Endothelial cell of umbilical vein (primary cell): ENCODE measurements around the gene ELL2. TPM values are rescaled to one million over a fixed set of nuclear protein-coding genes. Genes with fewer than 3 reads are reported as not detected.

Source experiments
- BruUV-seq: library from RNA; stranded (reverse); fragments of 400-500 nt; replicated peaks from 2 replicates; lab custom pipeline; 2021; lab: Mats Ljungman, UMichigan
- CTCF ChIA-PET: fragments of 300-600, 350-600 bp; sonication (Branson Sonifier 250); formaldehyde crosslinking; loops from one replicate; lab custom pipeline; 2021; ENCODE audit warnings: antibody characterized with exemption, inconsistent platforms; lab: Charles Lee
- POLR2A ChIA-PET: fragments of 300-600, 350-600 bp; sonication (Branson Sonifier 250); formaldehyde crosslinking; loops from one replicate; lab custom pipeline; 2021; ENCODE audit warnings: antibody characterized with exemption, inconsistent platforms; lab: Charles Lee
- DNase-seq: peaks from one replicate; pipeline ENCODE4 v3.0.0-alpha.2; 2011; ENCODE audit warnings: low read depth, low spot score
- FAIRE-seq: peaks from 2 replicates; lab custom pipeline; 2011; peaks lifted over from hg19 to GRCh38; lab: Jason Lieb, UNC
- H2AFZ ChIP-seq: 2 replicates; pipeline ENCODE4 v1.6.0; 2012; ENCODE audit warnings: low read depth, low read length, control low read depth, inconsistent platforms
- H3K27ac ChIP-seq: 2 replicates; pipeline ENCODE4 v1.5.1; 2011; ENCODE audit warnings: low read depth, mild to moderate bottlenecking, control low read depth, low read length, moderate library complexity; ENCODE audit not compliant: insufficient read depth
- H3K27me3 ChIP-seq, 2 experiments: 2 replicates each; pipeline versions ENCODE4 v1.6.0 to v1.6.1; 2011; ENCODE audit warnings: low read length in 2 of 2, mixed read lengths in 1 of 2; ENCODE audit not compliant: control insufficient read depth in 2 of 2, insufficient read depth in 2 of 2
- H3K36me3 ChIP-seq, 2 experiments: 2 replicates in 1 of 2; 3 replicates in 1 of 2; pipeline ENCODE4 v1.5.1; 2011; ENCODE audit warnings: low read length in 2 of 2, mild to moderate bottlenecking in 1 of 2, moderate library complexity in 1 of 2; ENCODE audit not compliant: control insufficient read depth in 2 of 2, insufficient read depth in 2 of 2; ENCODE audit errors: extremely low read depth in 1 of 2
- H3K4me1 ChIP-seq: 3 replicates; pipeline ENCODE4 v1.5.1; 2011; ENCODE audit warnings: mild to moderate bottlenecking, low read length; ENCODE audit not compliant: control insufficient read depth, insufficient read depth; ENCODE audit errors: extremely low read depth
- H3K4me2 ChIP-seq: 2 replicates; pipeline ENCODE4 v1.6.1; 2011; ENCODE audit warnings: low read length, control low read depth, mixed read lengths; ENCODE audit not compliant: insufficient read depth
- H3K4me3 ChIP-seq, 3 experiments: fragments of 200-600 bp in 1 of 3; sonication (generic), shearing (Covaris generic) in 1 of 3; replicated peaks in 1 of 3; 2 replicates each; pipeline ENCODE4 v1.5.1; 2011 to 2016; ENCODE audit warnings: control low read depth in 3 of 3, low read length in 3 of 3, mild to moderate bottlenecking in 2 of 3, inconsistent platforms in 1 of 3, low read depth in 1 of 3, moderate library complexity in 1 of 3; ENCODE audit not compliant: insufficient read depth in 1 of 3
- H3K79me2 ChIP-seq: 2 replicates; pipeline ENCODE4 v1.6.0; 2012; ENCODE audit warnings: low read length, inconsistent platforms; ENCODE audit not compliant: control insufficient read depth, insufficient read depth
- H3K9ac ChIP-seq: replicated peaks from 2 replicates; pipeline ENCODE3; 2011; ENCODE audit warnings: low read length, control low read depth; ENCODE audit not compliant: insufficient read depth; ENCODE audit errors: extremely low read depth
- H3K9me1 ChIP-seq: replicated peaks from 3 replicates; pipeline ENCODE4 v1.6.0; 2011; ENCODE audit warnings: mild to moderate bottlenecking, low read length; ENCODE audit not compliant: control insufficient read depth, insufficient read depth; ENCODE audit errors: extremely low read depth
- H3K9me3 ChIP-seq: replicated peaks from 2 replicates; pipeline ENCODE4 v1.5.1; 2012; ENCODE audit warnings: low read length, inconsistent platforms; ENCODE audit not compliant: control insufficient read depth, insufficient read depth
- H4K20me1 ChIP-seq: replicated peaks from 2 replicates; pipeline ENCODE3; 2011; ENCODE audit warnings: mild to moderate bottlenecking, low read length; ENCODE audit not compliant: control insufficient read depth, insufficient read depth; ENCODE audit errors: extremely low read depth
- EZH2 ChIP-seq: IDR thresholded peaks from 2 replicates; pipeline ENCODE4 v1.6.1; 2012; ENCODE audit warnings: borderline replicate concordance, low read depth, mild to moderate bottlenecking, moderate library complexity, low read length, inconsistent platforms; ENCODE audit not compliant: severe bottlenecking
- FOS ChIP-seq: IDR thresholded peaks from 2 replicates; pipeline ENCODE4 v1.6.1; 2011; ENCODE audit warnings: mild to moderate bottlenecking, low read length, moderate library complexity, borderline replicate concordance; ENCODE audit not compliant: insufficient read depth
- GATA2 ChIP-seq: IDR thresholded peaks from 2 replicates; pipeline ENCODE4 v1.7.0; 2011; ENCODE audit warnings: low read depth, mild to moderate bottlenecking, moderate library complexity, mixed read lengths, low read length; ENCODE audit not compliant: insufficient read length, insufficient read depth
- JUN ChIP-seq: IDR thresholded peaks from 2 replicates; pipeline ENCODE4 v1.6.1; 2011; ENCODE audit warnings: borderline replicate concordance, low read depth; ENCODE audit not compliant: insufficient read length, insufficient read depth
- MAX ChIP-seq: IDR thresholded peaks from 2 replicates; pipeline ENCODE4 v1.6.1; 2011; ENCODE audit not compliant: insufficient read depth, insufficient read length
- MYC ChIP-seq: IDR thresholded peaks from one replicate; pipeline ENCODE4 v1.6.1; 2011; ENCODE audit warnings: mild to moderate bottlenecking, low read depth, low read length
- POLR2A ChIP-seq: IDR thresholded peaks from 2 replicates; pipeline ENCODE4 v1.6.1; 2012; ENCODE audit warnings: low read depth, mild to moderate bottlenecking, control low read depth, low read length
- POLR2AphosphoS5 ChIP-seq: IDR thresholded peaks from 2 replicates; pipeline ENCODE4 v1.6.1; 2012; ENCODE audit warnings: low read depth, mild to moderate bottlenecking, control low read depth, low read length, moderate library complexity; ENCODE audit not compliant: insufficient read depth
- dilution Hi-C: fragments of 300-500 bp; cut with MboI; formaldehyde crosslinking; loops from one replicate; pipeline ENCODE4 v1.15.0; 2019; ENCODE audit warnings: low sequenced_read_pairs; ENCODE audit not compliant: extremely low pct_ligation_motif_present
- intact Hi-C: fragments of 100-400 bp; cut with micrococcal nuclease; formaldehyde crosslinking; loops from one replicate; pipeline ENCODE4 v1.10.0; 2022
- polyA plus RNA-seq, 4 experiments: library from polyadenylated mRNA; depleted of rRNA in 3 of 4; stranded (reverse) in 3 of 4; unstranded in 1 of 4; fragments of >200 nt; gene quantifications; 2 replicates each; pipeline versions ENCODE4 v1.2.1 to v1.2.3, GENCODE V29; 2011 to 2012; ENCODE audit warnings: missing spikeins in 1 of 4
- total RNA-seq: library from RNA; stranded (reverse); gene quantifications from 2 replicates; pipeline ENCODE4 v1.2.3, GENCODE V29; 2021
- TF ChIP-seq, protein P1 (sequence below), 2 donors: IDR thresholded peaks; 1 replicate in 1 of 2; 2 replicates in 1 of 2; pipeline ENCODE4 v1.5.1; 2011; ENCODE audit warnings: low read length in 2 of 2, mild to moderate bottlenecking in 2 of 2, moderate library complexity in 2 of 2, control low read depth in 1 of 2, inconsistent platforms in 1 of 2, low read depth in 1 of 2; ENCODE audit not compliant: insufficient read depth in 1 of 2; ENCODE audit errors: extremely low read depth in 1 of 2

ELL2 gene
- total and polyA plus RNA-seq, 2 donors (not counting 3 experiments of a cell fraction or from before 2014, with no cell fraction given): 6.8 to 26.0 TPM

- Histone ChIP-seq H3K9ac (no peak overlapping the region), H3K4me1 (no peaks in the 10 kb centered on the region), H2AFZ (no peak overlapping the region), H3K36me3 (no peaks in the 10 kb centered on the region), H3K9me1 (no peaks in the 10 kb centered on the region), H3K4me2 (no peak overlapping the region), H4K20me1 (no peaks in the 10 kb centered on the region), H3K4me3 (no peak overlapping the region), H3K9me3 (no peaks in the 10 kb centered on the region), H3K27ac (no peak overlapping the region), H3K27me3 (no peaks in the 10 kb centered on the region), H3K79me2 (no peaks in the 10 kb centered on the region)
- intact Hi-C loops: no loop called here
- ChIA-PET POLR2A (no interaction called here), CTCF (interaction anchor here (1.4 to 1.5 kb wide), 3 partner anchors 10 to 21 kb away, joined by 5 read pairs; no protein-coding TSS in a partner anchor)
- TF ChIP-seq EZH2 (no peak), GATA2 (no peak), FOS (no peak), POLR2AphosphoS5 (no peak), MYC (no peak), JUN (no peak), POLR2A (no peak), MAX (no peak)
- TF ChIP-seq, protein P1, sequence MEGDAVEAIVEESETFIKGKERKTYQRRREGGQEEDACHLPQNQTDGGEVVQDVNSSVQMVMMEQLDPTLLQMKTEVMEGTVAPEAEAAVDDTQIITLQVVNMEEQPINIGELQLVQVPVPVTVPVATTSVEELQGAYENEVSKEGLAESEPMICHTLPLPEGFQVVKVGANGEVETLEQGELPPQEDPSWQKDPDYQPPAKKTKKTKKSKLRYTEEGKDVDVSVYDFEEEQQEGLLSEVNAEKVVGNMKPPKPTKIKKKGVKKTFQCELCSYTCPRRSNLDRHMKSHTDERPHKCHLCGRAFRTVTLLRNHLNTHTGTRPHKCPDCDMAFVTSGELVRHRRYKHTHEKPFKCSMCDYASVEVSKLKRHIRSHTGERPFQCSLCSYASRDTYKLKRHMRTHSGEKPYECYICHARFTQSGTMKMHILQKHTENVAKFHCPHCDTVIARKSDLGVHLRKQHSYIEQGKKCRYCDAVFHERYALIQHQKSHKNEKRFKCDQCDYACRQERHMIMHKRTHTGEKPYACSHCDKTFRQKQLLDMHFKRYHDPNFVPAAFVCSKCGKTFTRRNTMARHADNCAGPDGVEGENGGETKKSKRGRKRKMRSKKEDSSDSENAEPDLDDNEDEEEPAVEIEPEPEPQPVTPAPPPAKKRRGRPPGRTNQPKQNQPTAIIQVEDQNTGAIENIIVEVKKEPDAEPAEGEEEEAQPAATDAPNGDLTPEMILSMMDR (IDR thresholded peaks at IDR 0.05; ENCODE audit: extremely low read depth in 1 of 2, insufficient read depth in 1 of 2, low read depth in 1 of 2, low read length in 2 of 2): no peak
- DNase-seq (no peak), FAIRE-seq (no peak)
- no TSS peak for BruUV-seq
- dilution Hi-C loops: no loop called here
Measured at GRCh38 chr5:95880081-95880926, 81.3 kb downstream of the ELL2 start.
